ENCODE measurements around the gene VIM.

DNA sequence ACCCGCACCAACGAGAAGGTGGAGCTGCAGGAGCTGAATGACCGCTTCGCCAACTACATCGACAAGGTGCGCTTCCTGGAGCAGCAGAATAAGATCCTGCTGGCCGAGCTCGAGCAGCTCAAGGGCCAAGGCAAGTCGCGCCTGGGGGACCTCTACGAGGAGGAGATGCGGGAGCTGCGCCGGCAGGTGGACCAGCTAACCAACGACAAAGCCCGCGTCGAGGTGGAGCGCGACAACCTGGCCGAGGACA is 1.6 kb downstream of the VIM start:
- TF ChIP-seq EZH2 (IDR thresholded peaks at IDR 0.05; ENCODE audit: low read depth, unreplicated experiment) (no peak), CTCF (conservative IDR thresholded peaks at IDR 0.05; ENCODE audit: low read depth in 2 of 2) (no peak), POLR2AphosphoS5 (IDR thresholded peaks at IDR 0.05; ENCODE audit: low read depth) (no peak), CREB1 (CRISPR knock-in tag; IDR thresholded peaks at IDR 0.05; ENCODE audit: low read depth) (no peak), EZH2phosphoT487 (IDR thresholded peaks at IDR 0.05; ENCODE audit: unreplicated experiment) (no peak), ZNF331 (CRISPR knock-in tag; IDR thresholded peaks at IDR 0.05; ENCODE audit: low read depth) (no peak), NANOG (IDR thresholded peaks at IDR 0.05; ENCODE audit: borderline replicate concordance) (no peak)
- TF ChIP-seq, protein P1, sequence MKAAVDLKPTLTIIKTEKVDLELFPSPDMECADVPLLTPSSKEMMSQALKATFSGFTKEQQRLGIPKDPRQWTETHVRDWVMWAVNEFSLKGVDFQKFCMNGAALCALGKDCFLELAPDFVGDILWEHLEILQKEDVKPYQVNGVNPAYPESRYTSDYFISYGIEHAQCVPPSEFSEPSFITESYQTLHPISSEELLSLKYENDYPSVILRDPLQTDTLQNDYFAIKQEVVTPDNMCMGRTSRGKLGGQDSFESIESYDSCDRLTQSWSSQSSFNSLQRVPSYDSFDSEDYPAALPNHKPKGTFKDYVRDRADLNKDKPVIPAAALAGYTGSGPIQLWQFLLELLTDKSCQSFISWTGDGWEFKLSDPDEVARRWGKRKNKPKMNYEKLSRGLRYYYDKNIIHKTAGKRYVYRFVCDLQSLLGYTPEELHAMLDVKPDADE (IDR thresholded peaks at IDR 0.05): no peak
- TF ChIP-seq, protein P2, sequence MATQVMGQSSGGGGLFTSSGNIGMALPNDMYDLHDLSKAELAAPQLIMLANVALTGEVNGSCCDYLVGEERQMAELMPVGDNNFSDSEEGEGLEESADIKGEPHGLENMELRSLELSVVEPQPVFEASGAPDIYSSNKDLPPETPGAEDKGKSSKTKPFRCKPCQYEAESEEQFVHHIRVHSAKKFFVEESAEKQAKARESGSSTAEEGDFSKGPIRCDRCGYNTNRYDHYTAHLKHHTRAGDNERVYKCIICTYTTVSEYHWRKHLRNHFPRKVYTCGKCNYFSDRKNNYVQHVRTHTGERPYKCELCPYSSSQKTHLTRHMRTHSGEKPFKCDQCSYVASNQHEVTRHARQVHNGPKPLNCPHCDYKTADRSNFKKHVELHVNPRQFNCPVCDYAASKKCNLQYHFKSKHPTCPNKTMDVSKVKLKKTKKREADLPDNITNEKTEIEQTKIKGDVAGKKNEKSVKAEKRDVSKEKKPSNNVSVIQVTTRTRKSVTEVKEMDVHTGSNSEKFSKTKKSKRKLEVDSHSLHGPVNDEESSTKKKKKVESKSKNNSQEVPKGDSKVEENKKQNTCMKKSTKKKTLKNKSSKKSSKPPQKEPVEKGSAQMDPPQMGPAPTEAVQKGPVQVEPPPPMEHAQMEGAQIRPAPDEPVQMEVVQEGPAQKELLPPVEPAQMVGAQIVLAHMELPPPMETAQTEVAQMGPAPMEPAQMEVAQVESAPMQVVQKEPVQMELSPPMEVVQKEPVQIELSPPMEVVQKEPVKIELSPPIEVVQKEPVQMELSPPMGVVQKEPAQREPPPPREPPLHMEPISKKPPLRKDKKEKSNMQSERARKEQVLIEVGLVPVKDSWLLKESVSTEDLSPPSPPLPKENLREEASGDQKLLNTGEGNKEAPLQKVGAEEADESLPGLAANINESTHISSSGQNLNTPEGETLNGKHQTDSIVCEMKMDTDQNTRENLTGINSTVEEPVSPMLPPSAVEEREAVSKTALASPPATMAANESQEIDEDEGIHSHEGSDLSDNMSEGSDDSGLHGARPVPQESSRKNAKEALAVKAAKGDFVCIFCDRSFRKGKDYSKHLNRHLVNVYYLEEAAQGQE (IDR thresholded peaks at IDR 0.05; ENCODE audit: unreplicated experiment): no peak
